Motor neuron (in vitro differentiated cells): ENCODE results near the gene APLP1. TPM values are rescaled to one million over a fixed set of nuclear protein-coding genes. Genes with fewer than 3 reads are reported as not detected.

Experiments used
- ATAC-seq, 8 experiments: fragments of 200-7000 bp; cut with Tn5 transposase; replicated peaks in 6 of 8; 2 replicates each; pipeline ENCODE4 v1.8.0; 2021; ENCODE audit warnings: mild to moderate bottlenecking in 8 of 8, moderate library complexity in 8 of 8
- H3K27ac ChIP-seq, 2 donors: fragments of 250-450 bp; sonication (Bioruptor Pico); 2 replicates each; pipeline ENCODE4 v1.9.0; 2021; ENCODE audit warnings: antibody characterized with exemption in 2 of 2, mild to moderate bottlenecking in 2 of 2, moderate library complexity in 1 of 2
- H3K4me1 ChIP-seq, 2 donors: fragments of 250-450 bp; sonication (Bioruptor Pico); replicated peaks in 1 of 2; 2 replicates each; pipeline ENCODE4 v1.6.1; 2021; ENCODE audit warnings: antibody characterized with exemption in 2 of 2, mild to moderate bottlenecking in 2 of 2, moderate library complexity in 1 of 2
- H3K4me3 ChIP-seq, 5 donors: fragments of 250-450 bp; sonication (Bioruptor Pico); 2 replicates each; pipeline ENCODE4 v1.9.0; 2021; ENCODE audit warnings: antibody characterized with exemption in 5 of 5, mild to moderate bottlenecking in 5 of 5, moderate library complexity in 4 of 5
- WGBS, 10 experiments: fragments of 450-650 bp; shearing (Covaris generic); methylation state at CpG; one replicate each; pipeline ENCODE4 v1.0.0; 2022; 5-methylcytosine and 5-hydroxymethylcytosine counted together
- in situ Hi-C, 9 experiments: fragments of 400-800 bp; cut with MboI; loops; one replicate each; pipeline ENCODE4 v1.15.0; 2021; ENCODE audit warnings: low sequenced_read_pairs in 9 of 9, low pct_unique_long_range_greater_than_20kb in 2 of 9; ENCODE audit not compliant: unreplicated experiment in 9 of 9
- total RNA-seq, 8 experiments: library from RNA; unstranded; fragments of 300-600 nt; gene quantifications; 2 replicates each; pipeline versions ENCODE4 v1.2.3 to v1.2.4, GENCODE V29; 2022

APLP1 gene
- total RNA-seq, 8 experiments from 2014 or later = 4.6 to 397 (median 337) TPM

DNA sequence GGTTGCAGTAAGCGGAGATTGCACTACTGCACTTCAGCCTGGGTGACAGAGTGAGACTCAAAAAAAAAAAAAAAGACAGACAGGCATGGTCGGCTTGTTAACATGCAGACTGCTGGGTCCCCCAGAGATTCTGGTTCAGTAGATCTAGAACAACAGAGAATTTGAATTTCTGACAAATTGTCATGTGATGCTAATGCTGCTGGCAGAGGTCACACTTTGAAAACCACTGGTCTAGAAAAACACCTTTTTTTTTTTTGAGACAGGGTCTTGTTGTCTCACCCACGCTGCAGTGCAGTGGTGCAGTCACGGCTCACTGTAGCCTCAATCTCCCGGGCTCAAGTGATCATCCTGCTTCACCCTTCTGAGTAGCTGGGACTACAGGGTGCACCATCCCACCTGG, 60.1 kb downstream of the APLP1 start:
- Histone ChIP-seq H3K27ac (no peak overlapping the region), H3K4me3 (no peak overlapping the region), H3K4me1 (peaks cover 3 to 4% of the 10 kb centered on the region in 2 donors)
- in situ Hi-C loops = no loop called here
- no peak for ATAC-seq
- 53 to 84% (median 75%) methylated on average over 1 to 5 of the region's 5 CpGs; no CpG with 5 or more reads in 3 of the 10 experiments for WGBS, 10 experiments

Other genes starting within 250 kb of the APLP1 start
- gene RBM42, start 239.5 kb upstream of the APLP1 start, total RNA-seq = 10 to 100 TPM; 33.4 to 71.7 (median 51.1) TPM
- gene ETV2, start 226.8 kb upstream of the APLP1 start, total RNA-seq = 1 to 10 TPM in 5 of 8 experiments, under 1 TPM in 3; 0.50 to 3.2 (median 1.4) TPM
- gene COX6B1, start 220.3 kb upstream of the APLP1 start, total RNA-seq = 100 to 1,000 TPM; 721 to 998 (median 791) TPM
- gene UPK1A, start 202.1 kb upstream of the APLP1 start, total RNA-seq = under 1 TPM in 1 of 8 experiments, not detected in 7; 0.38 TPM
- gene ZBTB32, start 164.0 kb upstream of the APLP1 start, total RNA-seq = 10 to 100 TPM in 1 of 8 experiments, 1 to 10 TPM in 4, under 1 TPM in 3; 0.43 to 34.3 (median 2.2) TPM
- 10 to 100 TPM in 4 of 8 experiments, 1 to 10 TPM in 4; 6.1 to 28.4 (median 11.0) TPM for gene KMT2B, start 150.6 kb upstream of the APLP1 start, total RNA-seq
- 1 to 10 TPM; 1.8 to 6.4 (median 4.3) TPM for gene IGFLR1, start 126.1 kb upstream of the APLP1 start, total RNA-seq
- gene U2AF1L4, start 123.2 kb upstream of the APLP1 start, total RNA-seq = 10 to 100 TPM; 14.0 to 33.1 (median 18.9) TPM
- 100 to 1,000 TPM in 2 of 8 experiments, 10 to 100 TPM in 6; 56.4 to 142 (median 84.7) TPM for gene PSENEN, start 122.9 kb upstream of the APLP1 start, total RNA-seq
- gene LIN37, start 120.0 kb upstream of the APLP1 start, total RNA-seq = 10 to 100 TPM; 12.6 to 32.0 (median 19.9) TPM
- 1 to 10 TPM in 2 of 8 experiments, under 1 TPM in 6; 0.14 to 1.8 (median 0.68) TPM for gene HSPB6, start 111.5 kb upstream of the APLP1 start, total RNA-seq
- gene PROSER3, start 110.4 kb upstream of the APLP1 start, total RNA-seq = 10 to 100 TPM in 5 of 8 experiments, 1 to 10 TPM in 3; 3.1 to 19.9 (median 12.7) TPM
- gene ARHGAP33, start 93.0 kb upstream of the APLP1 start, total RNA-seq = 10 to 100 TPM in 5 of 8 experiments, 1 to 10 TPM in 2, under 1 TPM in 1; 0.51 to 33.1 (median 16.1) TPM
- gene PRODH2, start 55.7 kb upstream of the APLP1 start, total RNA-seq = under 1 TPM in 1 of 8 experiments, not detected in 7; 0.52 TPM
- under 1 TPM in 6 of 8 experiments, not detected in 2; 0.05 to 0.85 (median 0.37) TPM for gene NPHS1, start 16.1 kb upstream of the APLP1 start, total RNA-seq
- 1 to 10 TPM in 5 of 8 experiments, under 1 TPM in 3; 0.10 to 6.2 (median 1.3) TPM for gene KIRREL2, start 11.7 kb upstream of the APLP1 start, total RNA-seq
- 10 to 100 TPM in 1 of 8 experiments, 1 to 10 TPM in 7; 1.6 to 10.1 (median 3.7) TPM for gene NFKBID, start 32.0 kb downstream of the APLP1 start, total RNA-seq
- 1 to 10 TPM in 2 of 8 experiments, under 1 TPM in 3, not detected in 3; 0.33 to 3.8 (median 0.62) TPM for gene HCST, start 34.0 kb downstream of the APLP1 start, total RNA-seq
- under 1 TPM in 1 of 8 experiments, not detected in 7; 0.76 TPM for gene TYROBP, start 39.7 kb downstream of the APLP1 start, total RNA-seq
- gene LRFN3, start 67.8 kb downstream of the APLP1 start, total RNA-seq = 10 to 100 TPM in 1 of 8 experiments, 1 to 10 TPM in 6, under 1 TPM in 1; 0.56 to 11.7 (median 6.5) TPM
- 10 to 100 TPM; 10.6 to 23.5 (median 18.1) TPM for gene SDHAF1, start 126.6 kb downstream of the APLP1 start, total RNA-seq
- 1 to 10 TPM in 2 of 8 experiments, under 1 TPM in 6; 0.33 to 2.2 (median 0.56) TPM for gene SYNE4, start 140.2 kb downstream of the APLP1 start, total RNA-seq
- 10 to 100 TPM; 12.0 to 42.9 (median 19.7) TPM for gene ALKBH6, start 145.6 kb downstream of the APLP1 start, total RNA-seq
- gene CLIP3, start 164.3 kb downstream of the APLP1 start, total RNA-seq = 10 to 100 TPM in 6 of 8 experiments, 1 to 10 TPM in 2; 2.7 to 33.8 (median 13.1) TPM
- 10 to 100 TPM in 2 of 8 experiments, 1 to 10 TPM in 6; 3.7 to 13.0 (median 6.5) TPM for gene THAP8, start 185.7 kb downstream of the APLP1 start, total RNA-seq
- gene WDR62, start 186.3 kb downstream of the APLP1 start, total RNA-seq = 10 to 100 TPM in 1 of 8 experiments, 1 to 10 TPM in 4, under 1 TPM in 3; 0.49 to 12.6 (median 1.3) TPM
- gene OVOL3, start 242.6 kb downstream of the APLP1 start, total RNA-seq = under 1 TPM in 1 of 8 experiments, not detected in 7; 0.54 TPM
- 100 to 1,000 TPM in 6 of 8 experiments, 10 to 100 TPM in 2; 87.3 to 171 (median 111) TPM for gene POLR2I, start 246.3 kb downstream of the APLP1 start, total RNA-seq
- 100 to 1,000 TPM; 134 to 390 (median 281) TPM for gene TBCB, start 246.9 kb downstream of the APLP1 start, total RNA-seq